CD4-positive, alpha-beta T cell treated with Interleukin-15 for 4 hours (primary cell): ENCODE results near the gene ASB18.

Experiments used
- DNase-seq: peaks from one replicate; pipeline ENCODE4 v3.0.0-alpha.2; 2020; ENCODE audit warnings: low spot score

The ASB18 gene

DNA sequence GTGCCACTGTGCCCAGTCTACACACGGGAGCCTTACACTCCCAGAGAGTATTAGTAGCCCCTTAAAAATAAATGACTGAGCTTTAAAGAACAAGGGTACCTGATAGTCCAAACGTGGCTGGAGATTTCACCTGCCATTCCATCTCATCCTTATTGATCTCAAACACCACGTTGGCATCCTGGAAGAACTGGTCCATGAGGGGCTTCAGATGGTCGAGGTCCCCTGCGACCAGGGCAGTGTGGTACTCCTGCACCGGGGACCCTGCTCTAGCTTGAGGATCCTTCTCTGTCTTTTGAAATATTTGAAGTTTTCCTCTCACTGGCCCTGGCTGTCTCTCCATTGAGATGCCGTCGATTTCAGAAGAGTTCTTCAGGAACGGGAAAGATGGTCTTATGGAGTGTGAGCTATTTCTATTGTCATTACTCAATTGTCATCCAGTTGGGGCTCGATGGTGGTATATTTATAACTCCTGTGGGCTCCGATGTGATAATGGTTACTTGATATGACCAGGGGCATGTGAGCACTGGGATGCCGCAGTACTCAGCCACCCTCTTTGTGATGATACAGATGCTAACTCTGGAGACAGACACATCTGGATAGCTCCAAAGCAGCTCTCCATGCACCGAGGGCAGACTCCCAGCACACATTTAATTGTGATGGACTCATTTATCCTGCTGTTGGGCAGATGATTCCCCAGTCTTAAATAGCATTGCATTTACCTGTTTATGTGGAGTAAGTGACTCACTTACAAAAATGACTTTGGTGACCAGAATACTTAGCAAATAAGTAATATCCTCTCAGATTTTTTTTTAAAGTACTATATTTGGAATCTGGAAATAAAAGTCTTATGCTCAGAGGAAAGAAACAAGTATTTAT lies 22.8 kb downstream of the ASB18 start:
- no peak for DNase-seq

DNA sequence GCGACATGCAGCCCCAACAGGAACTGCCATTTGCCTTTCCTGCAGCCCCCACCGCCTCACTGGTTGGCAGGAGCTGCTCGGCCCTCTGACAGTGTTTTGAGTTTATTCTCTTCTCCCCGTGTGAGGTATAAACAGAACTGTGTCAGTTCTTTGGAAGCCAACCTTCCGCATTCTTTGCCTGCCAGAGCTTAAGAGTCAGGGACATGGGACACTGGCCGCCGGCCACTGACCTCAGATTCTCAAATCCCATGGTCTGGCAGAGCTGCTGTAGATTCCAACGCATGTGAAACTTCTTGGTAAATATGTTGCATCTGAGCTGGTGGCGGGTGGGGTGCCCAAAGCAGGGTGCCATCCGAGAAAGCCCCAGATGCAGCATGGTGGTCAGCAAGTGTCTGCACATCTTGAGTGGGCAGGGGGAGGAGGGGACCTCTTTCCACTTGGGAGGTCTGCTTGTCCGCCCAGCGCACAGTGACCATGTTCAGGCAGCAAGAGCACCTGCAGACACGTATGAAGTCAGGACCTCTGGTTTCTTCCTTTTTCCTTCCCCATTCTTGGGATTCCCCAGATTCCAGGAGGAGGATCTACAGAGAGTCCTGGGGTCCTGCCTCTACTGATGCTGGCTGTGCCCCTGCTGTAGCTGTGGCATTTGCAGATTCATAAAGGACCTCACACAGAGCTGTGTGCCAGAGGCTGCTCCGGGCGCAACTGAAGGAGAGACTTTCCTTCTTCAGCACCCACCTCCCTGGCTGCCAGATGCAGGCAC lies 23.8 kb downstream of the ASB18 start:
- DNase-seq: no peak

DNA sequence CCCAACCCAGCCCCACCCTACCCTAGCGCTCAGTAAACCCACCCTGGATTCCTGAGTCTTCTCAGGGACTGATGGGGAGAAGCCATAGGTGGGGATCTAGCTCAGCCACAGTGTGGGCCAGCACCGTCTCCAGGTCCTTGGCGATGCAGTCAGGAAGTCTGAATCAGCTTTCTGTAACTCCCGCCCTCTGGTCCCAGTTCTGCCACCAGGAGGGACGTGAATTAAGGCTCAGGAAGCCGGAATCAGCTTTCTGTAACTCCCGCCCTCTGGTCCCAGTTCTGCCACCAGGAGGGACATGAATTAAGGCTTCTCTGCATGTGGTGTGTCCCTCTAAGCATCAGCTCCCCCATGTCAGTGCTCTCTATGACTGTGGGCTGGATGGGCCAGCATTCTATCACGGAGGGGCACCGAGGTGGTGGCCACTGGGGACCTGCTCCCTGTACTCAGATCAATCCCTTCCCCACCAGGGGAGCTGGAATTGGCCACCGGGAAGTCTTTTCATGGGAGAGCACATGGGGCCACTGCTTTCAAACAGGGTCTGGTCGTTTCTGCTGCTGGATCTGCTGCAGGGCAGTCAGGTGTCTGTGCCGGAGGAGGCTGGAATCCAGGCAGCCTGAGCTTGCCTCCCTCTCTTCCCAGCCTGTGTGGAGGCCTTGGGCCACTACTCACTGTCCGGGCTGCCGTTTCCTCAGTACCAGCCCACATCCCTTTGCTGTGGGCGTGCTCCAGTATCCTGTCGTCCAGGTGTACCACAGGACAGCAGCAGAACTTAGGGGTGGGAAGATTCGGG lies 24.7 kb downstream of the ASB18 start:
- DNase-seq: no peak

DNA sequence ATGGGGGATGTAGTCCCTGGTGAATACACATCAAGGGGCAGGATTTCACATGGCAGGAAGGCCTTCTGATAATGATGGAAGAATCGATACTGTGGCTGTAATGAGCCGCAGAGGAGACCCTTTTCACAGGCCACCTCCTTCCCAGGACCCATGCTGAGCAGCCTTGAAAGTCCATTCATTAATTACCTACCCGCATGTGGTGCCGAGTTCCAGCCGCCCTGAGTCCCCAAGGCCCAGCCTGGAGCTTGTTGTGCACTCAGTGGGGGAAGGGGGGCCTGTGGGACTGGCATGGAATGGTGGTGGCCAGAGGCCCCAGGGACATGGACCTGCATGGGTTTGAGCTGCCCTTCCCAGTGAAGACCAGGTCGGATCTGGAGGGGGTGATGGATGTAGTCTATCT lies 25.5 kb downstream of the ASB18 start:
- DNase-seq: no peak

DNA sequence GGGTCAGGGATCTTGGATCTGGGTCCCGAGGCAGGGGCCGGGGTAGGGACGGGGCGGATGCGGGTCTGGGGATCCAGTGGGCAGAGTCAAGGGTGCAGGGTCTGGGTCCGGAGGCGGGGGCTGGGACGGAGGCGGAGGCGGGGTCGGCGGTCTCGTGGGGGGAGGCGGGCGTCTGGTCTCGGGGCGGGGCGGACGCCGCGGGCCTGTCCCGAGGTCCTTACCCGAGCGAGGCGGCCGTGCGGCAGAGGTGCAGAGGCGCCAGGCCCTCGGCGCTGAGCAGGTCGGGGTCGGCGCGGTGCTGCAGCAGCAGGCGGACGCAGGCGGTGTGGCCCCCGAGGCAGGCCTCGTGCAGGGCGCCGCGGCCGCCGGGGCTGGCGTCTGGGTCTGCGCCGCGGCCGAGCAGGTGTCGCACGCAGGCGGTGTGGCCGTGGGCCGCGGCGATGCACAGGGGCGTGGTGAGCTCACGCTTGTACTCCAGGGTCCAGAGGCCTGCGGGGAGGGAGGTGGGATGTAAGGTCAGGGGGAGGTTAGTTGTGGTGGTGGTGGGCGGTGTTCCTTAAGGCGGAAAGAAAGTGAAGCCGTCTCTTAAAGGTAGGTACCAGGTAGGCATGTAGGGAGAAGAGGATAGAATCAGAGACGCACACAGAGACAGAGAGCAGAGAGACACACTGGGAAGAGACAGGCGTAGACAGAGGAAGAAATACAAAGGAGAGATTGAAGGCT lies 26.6 kb downstream of the ASB18 start:
- DNase-seq: no peak

DNA sequence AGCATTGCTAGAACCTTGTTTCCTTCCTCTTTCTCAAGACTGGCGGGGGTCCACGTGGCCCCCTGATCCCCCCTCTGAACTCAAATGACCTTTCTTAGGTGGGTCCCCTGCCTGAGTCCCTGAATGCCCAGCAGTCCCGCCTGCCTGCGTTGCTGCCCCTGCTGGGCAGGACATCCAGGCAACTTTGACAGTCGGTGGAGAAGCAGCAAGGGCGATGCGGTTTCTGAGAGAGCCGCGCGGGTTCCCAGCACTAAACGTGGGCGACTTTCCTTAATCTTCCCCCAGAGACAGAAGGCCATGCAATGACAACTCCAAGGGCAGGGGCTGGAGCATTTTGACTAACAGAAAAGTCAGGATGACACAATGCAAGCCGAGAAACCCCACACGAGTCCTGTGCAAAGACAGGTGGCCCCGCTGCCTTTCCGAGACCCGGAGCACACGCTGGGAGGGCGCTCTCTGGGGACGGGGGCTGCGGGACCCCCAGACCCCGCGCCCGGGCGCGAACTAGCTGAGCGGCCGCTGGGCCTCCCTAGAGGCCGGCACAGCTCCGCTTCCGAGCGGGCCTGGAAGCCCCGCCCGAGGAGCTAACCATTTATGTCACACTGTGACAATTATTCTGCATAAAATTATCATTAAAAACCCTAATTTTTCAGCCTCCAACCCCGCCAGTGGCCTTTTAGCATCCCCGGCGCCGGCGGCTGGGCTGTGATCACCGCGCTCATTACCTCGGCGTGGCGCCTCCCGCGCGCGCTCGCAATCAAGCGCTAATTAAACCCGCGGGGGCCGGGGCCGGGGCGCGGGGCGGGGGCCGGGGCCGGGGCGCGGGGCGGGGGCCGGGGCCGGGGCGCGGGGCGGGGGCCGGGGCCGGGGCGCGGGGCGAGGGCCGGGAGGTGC lies 27.4 kb downstream of the ASB18 start:
- DNase-seq: no peak

DNA sequence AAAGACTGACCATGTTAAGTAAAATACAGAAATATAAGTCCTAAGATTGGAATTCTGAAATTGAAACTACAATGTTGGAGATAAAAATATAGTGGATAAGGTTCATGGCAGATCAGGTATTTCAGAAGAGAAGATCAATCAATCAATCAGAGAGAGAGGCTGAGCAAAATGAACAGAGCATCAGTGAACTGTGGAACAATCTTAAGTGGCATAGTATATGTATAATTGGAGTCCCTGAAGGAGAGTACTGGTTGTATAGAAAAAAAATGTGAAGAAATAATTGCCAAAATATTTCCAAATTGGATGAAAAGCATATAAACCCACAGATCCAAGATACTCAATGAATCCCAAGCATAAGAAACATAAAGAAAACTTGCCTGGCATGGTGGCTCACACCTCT lies 35.0 kb downstream of the ASB18 start:
- DNase-seq: no peak

DNA sequence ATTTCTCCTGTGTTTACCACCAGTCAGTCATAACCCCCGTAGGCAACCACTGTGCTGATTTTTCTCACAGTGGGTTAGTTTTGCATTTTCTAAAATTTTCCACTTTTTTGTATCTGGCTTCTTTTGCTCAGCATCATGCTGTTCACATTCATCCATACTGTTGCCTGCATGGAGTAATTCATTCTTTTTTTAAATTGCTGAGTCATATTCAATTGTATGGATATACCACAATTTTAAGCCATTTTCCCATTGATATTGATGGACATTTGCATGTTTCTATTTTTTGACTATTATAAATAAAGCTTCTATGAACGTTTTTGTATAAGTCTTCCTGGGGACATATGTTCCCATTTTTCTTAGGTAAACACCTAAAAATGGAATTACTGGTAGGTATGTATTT lies 40.5 kb downstream of the ASB18 start:
- no peak for DNase-seq

DNA sequence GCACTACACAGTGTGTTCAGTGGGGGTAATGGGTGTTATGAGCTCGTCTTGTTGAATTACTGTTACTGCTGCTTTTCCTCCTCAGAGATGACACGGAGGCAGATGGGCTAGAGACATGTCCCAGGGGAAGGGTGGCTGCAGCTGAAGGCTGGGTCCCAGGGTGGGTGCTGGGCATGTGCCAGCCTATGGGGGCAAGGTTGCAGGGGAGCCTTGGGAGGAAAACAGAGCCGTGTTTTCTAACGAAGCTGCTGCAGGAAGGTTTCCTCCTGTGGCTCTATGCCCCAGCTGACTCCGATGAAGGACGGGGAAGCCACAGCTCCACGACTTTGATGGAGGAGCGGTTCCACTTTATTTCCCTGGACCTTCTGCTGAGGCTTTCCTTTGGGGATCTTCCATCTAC lies 42.4 kb downstream of the ASB18 start:
- no peak for DNase-seq

DNA sequence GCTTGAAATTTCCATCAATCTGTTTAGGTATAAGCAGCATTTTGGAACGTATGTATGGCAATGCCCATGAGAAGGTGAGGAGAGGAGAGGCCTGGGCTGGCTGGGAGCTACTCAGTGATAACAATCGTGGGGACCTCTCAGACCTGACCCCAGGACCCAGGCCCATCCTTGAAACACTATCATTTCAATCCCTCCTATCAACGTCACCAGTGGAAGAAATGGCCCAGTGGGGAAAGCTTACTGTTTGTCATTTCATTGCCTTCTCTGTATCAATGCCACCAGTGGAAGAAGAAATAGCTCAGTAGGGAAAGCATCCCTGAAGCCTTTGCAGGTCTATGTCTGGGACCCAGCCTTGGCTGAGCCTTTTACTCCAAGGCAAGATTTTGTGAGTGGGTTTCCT lies 44.8 kb downstream of the ASB18 start:
- no peak for DNase-seq

DNA sequence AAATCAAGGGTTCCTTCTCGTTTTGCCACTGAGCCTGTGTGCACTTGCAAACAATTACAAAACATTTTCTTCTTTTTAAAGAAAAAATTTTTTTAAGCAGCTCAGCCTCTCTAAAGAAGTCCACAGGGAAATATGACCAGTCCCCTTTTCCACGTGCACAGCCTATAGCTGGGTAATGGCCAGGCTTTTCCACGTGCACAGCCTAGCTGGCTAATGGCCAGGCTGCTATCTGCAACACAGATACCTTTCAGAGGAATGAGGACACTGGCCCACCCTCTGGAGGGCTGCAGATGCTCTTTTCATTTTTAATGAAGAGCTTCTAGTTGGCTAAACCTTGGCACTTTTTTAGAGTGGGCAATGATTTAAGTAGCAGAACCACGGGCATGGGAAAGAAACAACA lies 46.3 kb downstream of the ASB18 start:
- DNase-seq: no peak

DNA sequence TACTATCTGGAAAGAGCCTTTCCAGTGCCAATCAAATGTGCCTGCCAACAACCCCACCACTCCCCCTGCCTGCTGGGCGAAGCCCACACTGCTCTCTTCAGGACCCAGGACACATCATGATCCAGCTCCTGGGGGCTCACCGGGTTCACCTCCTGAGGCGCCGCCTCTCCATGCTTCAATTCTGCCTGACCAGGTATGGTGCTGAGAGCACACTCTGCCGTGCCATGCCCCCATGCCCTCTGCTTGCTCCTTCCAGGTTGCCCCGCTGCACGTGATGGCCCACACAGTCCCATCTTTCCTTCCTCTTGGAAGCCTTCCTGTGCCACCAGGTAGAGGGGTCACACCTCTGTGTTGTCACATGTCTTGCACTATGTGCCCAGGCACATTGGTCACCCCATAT lies 47.5 kb downstream of the ASB18 start:
- no peak for DNase-seq

DNA sequence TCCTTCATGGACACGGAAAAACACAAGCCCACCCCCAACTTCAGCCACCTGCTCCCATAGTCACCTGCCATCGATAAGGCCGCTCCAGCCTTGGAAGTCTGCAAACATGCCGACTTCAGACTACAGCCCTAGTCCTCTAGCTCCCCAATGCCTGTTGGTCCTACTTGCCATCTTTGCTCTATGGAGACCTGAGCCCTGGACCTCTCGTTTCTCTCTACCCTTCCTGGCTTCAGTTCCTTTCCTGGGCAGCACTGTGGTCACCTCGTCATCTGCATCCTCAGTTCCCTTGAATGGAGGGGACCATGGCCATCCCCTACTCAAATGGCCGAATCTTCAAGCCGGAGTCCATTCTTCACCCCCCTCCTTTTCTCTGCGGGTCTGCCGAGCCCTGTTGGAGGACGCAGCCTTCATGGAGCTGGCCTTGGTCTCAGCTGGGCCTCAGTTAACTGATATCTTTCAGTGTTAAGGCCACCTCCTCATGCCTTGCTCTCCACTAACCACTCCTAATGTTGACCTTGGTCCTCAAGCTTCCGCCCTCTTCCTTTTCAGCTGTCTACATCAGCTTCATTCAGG lies 48.4 kb downstream of the ASB18 start:
- no peak for DNase-seq

DNA sequence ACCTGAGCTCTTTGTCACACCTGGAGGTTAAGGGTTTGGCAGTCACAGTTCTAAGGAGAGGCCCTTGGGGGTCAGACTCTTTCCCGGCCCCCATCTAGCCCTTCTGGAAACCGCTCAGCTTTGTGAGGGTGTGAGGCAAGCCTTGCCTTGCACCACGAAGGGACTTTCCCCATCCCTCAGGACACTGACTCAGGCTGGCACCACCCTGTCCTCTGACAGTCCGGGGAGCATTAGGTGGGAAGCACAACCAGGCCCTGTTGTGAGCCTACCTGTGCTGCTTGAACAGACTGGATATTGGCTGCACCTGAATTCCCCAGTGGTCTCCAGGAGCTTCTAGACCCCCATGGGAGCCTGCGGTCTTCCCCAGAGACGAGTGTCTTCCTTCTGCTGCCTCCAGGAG lies 49.0 kb downstream of the ASB18 start:
- DNase-seq: no peak

DNA sequence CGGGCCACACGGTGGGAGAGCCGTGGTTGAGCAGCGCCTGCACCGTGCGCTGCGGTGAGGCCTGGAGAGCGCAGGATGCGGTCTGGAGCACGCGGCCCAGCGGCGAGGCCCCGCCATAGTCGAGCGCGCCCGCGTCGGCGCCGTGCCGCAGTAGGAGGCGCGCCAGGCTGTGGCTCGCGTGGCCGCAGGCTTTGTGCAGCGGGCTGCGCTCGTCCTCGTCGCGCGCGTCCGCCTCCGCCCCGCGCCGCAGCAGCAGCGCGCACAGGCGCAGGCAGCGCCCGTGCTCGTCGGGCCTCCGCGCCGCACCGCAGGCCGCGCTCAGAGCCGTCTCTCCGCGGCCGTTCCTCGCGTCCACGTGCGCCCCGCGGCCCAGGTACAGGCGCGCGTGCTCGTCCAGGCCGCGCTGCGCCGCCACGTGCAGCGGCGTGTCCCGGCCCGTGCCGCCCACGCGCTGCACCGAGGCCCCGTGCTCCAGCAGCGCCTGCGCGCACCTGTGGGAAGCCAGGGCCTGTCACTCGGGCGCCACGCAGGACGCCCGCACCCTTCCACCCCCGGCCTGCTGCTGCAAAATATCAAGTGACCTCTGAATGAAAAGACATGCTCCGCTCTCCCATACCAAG lies 49.7 kb downstream of the ASB18 start:
- no peak for DNase-seq

DNA sequence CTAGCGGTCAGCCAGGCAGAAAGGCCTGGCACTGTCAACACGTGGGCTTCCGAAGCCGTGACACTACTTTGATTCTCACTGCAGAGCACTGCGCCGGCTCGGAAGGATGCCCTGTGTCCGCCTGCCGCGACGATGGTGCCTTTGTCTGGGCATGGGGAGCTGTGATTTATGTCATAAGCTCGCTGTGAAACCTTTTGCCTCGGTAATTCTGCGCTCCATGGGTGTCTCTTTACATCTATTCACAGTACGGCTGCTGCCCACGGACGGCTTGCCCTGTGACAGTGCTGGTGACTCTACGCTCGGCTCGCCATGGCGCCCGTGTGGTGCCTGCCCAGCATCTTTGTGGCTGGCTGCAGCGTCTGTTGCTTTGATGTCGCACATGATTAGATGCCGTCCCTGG lies 52.9 kb downstream of the ASB18 start:
- no peak for DNase-seq

DNA sequence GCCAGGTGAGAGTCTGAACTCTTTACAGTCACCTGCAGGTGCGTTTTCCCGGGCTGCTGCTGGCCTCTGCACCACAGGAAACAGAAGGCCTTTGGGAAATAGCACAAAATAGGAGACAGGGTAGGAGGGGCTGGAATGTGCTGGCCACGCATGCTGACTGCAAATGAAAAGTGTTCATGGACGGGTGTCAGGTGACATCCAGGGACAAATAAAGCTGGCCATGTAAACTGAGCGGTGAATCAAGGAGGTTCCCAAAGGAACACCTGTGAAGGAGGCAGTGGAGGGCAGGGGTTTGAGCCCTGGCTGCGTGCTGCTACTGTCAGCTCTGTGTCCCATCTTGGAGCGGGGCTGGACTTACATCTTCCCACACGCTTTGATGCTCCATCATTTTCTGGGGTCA lies 53.7 kb downstream of the ASB18 start:
- no peak for DNase-seq

DNA sequence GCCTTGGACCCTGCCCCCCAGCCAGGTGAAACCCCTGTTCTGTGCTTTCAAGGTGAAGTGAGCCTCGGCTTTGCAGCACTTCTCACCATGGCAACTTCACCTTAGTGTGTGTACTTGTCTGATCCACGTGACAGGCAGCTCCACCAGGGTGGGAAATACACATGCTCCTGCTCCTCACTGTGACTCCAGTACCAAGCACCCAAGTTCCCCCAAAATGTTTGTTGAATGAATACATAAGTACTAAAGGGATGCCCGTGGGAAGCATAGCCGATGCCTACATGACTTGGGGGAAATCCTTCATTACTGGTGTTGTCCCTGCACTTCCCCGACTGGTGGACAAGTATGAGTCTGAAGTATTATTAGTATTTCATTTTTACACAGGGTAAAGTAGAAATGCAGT lies 54.2 kb downstream of the ASB18 start:
- no peak for DNase-seq

DNA sequence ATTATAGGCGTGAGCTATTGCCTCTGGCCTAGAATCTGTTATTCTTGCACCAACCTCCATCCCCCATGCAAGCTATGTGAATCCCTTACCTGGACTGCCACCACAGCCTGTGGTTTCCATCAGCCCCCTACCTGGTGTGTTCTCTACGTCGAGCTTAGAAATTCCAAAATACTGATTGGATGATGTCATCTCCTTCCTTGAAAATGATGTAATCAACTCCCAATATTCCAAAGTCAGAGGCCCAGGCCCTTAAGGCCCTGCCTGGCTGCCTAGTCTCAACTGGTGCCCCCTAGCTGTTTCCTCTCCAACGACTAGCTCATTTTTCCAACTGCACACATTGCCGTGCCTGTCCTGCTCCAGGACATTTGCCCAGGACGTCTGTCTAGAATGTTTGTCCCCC lies 54.7 kb downstream of the ASB18 start:
- no peak for DNase-seq
